COLO668 (cell line): ENCODE results near the gene CPXM2.

Source experiments
- DNase-seq: peaks from one replicate; lab custom pipeline; 2025; ENCODE audit not compliant: unreplicated experiment; lab: John Stamatoyannopoulos, UW

Gene CPXM2

DNA sequence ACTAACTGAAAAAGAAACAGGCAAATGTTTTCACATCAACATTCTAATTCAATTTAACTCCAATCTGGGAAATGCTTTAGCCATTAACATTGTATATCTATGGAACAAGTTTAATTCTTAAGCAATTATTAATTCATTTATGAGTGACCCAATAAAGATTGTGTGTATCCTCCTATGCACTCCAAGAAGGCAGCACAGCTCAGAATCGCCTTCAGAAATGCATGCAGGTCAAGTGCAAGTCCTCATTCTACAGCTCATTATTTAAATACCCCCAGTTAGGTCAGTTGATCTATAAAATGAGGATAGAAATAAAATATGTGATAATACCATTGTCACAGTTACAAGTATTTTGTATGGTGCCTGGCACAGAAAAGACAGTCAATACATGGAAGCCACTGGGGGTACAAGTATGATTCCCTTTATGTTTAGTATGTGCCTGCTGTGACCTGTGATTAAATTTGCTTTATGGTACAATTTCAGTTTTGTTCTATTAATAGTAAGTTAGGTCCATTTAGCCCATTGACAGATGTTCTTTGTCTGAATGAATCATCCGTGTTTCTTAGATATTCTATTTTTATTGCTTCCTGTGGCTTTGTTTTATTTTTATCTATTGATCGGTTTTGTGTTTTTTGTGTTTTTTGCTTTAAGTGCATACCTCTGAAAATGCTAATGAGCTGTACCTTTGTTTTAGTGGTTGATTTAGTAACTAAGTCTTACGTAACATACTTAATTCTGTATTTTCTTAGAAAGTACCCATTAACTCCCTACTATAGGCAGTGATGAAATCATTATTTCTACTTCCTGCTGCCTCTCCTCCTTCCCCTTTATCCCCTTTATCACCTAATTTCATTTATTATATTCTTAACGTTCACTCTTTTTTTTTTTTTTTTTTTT lies 42.8 kb downstream of the CPXM2 start:
- DNase-seq = no peak

DNA sequence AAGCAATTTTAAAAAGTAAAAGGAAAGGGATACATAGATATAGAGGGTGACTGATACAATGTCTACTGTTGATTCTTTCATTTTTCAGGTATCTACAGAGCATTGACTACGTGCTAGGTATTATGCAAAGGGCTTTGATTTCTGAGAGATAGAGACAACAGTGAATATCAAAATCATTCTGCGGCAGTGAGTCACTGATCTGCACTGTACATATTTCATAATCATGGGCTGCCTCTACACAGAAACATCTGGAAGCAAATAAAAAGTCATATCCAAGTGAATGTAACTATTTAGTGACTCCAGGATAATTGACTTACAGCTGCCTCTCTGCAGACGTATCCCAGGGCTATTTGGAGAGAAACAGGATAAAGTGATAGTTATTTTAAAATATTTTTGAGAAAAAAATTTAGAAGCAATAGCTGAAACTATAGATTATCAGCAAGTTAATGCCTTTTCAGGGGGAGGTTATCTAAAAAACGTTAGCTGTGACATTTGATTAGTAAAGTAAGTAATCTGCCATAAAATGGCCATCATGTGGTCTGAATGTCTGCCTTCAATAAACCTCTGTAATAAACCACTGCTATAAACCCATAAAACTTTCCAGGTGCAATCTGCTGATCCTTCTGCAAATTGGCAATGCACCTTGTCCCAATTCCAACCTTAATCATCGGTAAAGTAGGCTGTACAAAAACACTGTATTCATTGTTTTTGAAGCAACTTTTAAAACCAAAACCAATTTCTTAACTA lies 43.7 kb downstream of the CPXM2 start:
- DNase-seq = no peak

DNA sequence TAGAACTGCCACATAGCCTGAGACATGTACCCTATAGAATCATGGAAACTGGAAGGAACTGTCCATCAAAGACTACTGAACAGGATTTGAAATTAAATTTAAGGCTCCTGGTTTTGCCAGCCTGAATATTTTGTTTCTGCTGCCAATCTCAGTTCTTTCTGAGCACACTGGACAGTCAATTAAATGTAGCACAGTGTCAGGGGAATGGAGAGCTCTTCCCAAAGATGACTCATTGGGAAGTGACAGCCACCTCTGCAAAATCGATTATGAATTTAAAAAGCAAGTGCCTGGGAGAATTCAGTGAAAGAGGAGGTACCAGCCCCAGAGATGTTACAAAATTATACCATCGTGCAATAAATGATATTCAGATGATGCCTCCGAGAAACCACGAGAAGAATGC lies 47.8 kb downstream of the CPXM2 start:
- no peak for DNase-seq

DNA sequence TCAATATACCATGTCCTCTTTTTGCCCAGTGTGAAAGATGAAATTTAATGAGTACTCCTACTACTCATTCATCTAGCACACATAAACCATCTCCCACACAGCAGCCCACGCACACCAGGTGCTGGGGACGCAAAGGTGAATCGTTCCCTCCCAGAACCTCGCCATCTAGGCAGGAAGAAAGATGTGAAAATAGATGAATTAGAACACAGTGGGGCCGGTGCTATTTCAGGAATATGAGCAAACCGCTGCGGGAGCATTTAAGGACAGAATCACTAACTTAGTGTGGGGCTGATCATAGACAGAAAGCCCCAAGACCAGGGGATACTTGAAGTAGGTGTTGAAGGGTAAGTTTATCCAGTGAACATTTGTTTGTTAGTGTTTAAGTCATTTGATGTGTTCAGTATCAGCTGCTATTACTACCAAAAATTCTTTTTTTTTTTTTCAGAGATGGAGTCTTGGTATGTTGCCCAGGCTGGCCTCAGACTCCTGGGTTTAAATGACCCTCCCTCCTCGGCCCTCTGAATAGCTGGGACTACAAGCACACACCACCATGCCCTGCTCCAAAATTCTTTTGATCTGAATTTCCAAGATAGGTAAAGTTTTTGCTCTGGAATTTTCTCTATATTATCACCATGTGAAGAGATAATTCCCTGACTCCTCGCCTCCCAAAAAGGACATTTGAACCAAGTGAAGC lies 48.8 kb downstream of the CPXM2 start:
- no peak for DNase-seq

DNA sequence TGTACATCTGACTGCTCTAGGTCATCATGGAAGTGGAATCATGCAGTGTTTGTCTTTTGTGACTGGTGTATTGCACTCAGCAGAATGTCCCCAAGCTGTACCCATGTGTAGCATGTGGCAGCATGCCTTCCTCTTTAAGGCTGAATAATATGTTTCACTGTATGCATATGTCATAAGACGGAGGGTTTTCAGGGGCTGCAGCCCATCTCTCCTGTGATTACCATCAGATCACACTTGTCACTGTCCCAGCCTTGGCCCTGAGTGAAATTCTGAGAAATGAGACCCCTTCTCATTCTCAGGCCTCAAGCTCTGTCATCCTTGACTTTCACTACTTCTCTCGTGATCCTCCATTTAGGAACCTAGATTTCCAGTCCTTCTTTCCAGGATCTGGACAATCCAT lies 50.0 kb downstream of the CPXM2 start:
- no peak for DNase-seq

DNA sequence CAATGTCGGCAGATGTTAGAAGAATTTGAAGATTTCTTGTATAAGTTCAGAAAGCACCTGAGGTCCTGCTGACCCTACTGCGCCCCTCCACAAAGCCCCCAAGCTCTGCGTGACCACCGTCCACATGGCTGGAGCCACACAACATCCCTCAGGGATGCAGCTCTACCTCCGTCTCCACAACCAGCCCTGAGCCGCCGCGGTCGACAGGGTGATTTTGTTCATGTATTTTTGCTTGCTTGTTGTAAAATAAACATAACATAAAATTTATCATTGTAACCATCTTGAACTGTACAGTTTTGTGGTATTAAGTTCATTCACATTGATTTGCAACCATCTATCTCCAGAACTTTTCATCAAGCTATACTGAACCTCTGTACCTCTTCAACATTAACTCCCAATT lies 50.5 kb downstream of the CPXM2 start:
- DNase-seq = no peak

DNA sequence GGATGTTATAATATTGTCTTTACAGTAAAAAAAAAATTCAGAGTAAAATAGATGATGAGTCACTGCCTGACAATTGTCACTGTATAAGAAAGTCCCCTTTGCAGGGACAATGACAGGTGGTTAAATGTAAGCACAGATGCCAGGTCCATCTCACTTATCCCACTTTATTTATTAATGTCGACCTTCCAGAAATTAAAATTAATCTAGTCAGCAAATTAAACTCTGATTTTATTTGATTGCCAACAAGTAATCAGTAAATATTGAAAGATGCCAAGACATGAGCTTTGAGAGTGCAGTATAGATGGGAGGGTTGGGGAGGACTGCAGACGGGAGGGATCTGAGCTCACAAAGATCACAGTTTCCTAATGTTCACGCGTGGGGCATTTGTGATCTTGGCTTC lies 50.9 kb downstream of the CPXM2 start:
- no peak for DNase-seq

DNA sequence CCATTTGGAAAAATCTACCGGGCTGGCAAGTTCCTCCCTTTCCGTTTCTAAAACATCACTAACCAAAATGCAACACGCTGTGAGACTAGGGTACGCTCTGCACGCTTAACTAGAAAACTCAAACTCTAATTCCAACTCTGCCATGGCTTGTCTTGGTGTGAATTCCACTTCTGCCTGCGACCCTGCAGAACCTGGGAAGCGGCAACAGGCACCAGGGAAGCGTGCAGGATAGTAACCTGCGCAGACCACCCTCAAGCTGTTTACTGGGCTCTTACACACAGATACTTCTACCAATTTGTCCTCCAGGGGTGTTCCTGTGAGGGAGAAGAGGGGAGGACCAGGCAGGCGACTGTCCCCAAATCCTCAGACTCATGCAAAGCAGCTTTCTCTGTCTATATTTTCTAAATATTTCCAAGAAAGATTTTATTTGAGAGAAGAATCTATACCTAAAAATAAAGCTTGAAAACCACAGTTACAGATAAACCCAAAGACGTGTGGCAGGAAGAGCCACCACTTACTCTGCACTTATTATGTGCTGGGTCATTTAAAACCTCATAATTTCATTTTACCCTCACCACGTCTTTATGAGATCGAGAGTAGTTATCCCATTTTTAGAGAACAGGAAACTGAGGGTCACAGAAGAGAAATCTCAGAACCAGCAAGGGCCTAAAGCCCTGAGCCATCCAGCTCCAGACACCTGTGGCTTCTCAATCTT lies 52.9 kb downstream of the CPXM2 start:
- DNase-seq = no peak

DNA sequence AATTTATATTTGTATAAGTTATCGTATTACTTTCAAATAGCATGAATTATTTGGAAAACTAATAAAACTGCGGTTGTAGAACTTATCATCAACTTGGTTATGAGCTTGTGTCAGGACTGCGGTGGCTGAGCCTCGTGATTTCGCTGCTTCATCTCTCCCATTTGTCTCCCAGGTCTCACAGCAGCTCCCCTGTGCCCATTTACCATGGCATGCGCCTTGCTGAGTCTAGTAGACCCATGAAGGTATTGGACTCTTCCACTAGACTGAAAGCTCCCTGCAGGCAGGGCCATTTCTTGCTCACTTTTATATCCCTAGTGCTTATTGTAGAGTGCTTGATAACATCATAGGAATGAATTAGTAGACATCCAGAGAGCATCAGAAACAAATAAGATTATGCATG lies 53.9 kb downstream of the CPXM2 start:
- DNase-seq = no peak

DNA sequence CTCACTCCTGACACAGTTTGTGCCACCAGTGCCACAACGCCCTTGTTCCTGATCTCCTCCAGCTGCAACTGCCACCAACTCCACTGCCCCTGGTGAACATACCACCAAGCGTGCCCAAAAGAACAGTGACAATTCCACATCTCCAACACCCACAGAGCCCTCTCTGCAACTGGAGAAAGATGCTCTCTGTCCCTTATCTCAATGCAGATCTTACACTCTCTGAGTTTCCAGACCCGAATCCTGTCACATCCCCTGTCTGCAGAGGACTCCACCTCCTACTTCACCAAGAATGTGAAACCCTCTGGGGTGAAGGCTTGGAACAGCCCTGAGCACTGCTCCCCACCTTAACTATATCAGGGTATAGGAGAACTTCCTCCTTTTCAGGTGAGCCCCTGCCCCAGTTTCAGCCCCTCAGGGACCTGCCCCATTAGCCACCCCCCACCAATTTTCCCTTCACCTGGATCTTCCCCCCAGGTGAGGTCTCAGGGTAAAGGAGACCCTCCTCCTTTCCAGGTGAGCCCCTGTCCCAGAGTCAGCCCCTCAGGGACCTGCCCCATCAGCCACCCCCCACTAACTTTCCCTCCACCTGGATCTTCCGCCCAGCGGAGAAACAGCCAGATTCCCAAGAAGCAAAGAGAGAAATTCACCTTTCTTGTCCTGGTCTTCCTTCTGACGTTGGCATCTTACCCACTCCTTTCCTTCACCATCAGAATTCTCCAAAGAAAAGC lies 55.0 kb downstream of the CPXM2 start:
- no peak for DNase-seq

DNA sequence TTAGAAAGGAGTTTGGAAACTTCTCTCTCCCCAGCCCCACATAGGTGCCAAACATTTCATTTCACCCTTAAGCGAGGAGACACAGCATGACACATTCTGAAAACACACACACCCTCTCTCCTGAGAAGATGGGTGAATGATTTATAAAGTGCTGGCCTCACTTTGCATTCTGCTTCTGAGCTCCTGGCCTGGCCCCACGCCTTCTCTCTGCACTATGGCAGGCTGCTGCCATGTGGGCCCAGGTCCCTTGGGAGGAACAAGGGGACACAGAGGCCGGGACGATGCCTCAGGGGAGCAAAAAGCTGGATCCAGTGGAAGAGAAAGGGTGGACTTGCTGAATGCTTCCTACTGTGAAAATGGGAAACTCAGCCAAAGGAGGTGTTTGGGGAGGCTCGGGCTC lies 56.0 kb downstream of the CPXM2 start:
- no peak for DNase-seq

DNA sequence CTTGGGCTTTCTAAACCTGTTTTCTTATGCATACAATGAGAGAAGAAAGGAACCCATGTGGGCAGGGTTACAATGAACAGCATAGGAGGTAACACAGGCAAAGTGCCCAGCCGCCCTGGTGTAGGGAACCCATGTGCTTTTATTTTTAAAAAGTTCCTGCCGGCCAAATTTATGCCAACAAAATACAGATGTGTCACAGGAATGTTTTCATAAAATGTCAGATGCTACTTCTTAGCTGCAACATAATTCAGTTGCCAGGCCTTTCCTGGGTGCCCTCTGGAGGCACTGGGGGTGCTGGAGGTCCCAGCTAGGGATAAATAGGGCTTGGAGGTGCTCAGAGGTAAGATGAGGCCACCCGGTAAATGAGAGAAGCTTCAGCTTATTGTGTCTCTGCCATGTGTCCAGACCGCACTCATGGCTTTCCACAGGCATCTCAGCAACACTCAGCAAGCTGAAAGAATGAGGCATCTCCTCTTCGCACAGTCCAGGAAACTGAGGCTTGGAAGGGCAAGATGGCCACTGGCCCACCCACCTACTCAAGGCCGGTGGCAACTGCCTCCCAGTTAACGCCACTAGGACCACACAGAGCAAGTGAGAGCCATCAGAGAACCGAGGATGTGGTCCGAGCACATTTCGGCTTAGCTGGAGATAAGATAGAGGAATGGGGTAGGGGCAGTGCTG lies 58.3 kb downstream of the CPXM2 start:
- DNase-seq = no peak

DNA sequence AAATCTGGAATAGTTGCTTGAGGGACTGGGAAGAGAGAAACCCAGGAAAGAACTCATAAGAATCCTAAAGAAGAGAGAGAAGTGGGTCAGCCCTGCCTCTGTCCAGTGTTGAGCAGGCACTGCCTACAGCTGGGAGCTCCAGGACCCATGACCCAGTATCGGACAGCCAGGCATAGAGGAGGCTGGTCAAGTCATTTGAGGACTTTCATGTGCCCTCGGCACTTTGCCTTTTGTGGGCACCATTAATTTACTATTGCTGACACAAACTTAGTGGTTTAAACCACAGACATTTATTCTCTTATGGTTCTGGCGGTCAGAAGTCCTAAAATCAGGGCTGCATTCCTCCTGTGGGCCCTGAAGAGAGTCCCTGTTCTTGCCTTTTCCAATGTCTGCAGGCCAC lies 60.3 kb downstream of the CPXM2 start:
- no peak for DNase-seq

DNA sequence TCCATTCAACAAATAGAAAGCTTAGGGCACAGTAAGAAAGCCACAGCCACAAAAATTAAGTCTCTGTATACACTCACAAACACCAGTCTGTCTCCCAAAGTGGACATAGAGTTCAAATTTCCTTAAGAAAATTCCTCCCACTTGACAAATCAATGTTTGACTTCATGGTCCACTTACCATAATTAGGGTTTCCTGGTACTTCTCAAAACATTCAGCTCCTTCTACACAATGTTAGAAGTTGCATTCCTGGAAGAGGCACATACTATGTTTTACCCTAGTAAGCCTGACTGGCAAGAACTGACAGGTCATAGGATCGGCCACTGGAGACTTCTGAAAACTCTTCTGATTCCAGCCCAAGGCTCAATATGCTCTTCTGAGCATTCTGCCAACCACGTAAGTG lies 70.5 kb downstream of the CPXM2 start:
- no peak for DNase-seq

DNA sequence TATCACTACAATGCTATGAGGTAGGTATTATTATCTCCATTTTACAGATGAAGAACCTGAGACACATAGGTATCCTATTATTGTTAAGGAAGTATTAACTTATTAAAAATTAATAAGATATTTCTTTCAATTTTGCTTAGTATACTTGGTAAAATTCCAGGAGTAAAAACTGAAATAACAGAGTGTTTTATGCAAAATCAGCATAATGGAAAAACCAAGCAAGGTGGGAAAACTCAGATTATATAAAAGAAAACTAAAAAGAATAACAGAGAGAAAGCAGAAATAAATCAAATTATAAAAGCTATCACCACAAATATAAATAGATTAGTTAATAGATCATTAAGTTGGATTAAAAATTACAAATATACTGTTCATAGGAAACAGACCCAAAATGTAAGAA lies 82.0 kb downstream of the CPXM2 start:
- no peak for DNase-seq

DNA sequence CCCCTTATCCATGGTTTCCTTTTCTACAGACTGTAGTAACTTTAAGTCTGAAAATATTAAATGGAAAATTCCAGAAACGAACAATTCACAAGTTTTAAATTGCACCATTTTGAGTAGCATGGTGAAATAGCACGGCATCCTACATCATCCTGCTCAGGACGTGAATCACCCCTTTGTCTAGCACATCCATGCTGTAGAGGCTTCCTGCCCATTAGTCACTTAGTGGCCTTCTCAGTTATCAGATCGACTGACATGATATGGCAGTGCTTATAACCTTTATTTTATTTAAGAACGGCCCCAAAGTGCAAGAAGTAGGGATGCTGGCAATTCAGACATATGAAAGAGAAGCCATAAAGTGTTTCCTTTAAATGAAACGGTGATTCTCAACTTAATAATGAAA lies 82.7 kb downstream of the CPXM2 start:
- DNase-seq = no peak

DNA sequence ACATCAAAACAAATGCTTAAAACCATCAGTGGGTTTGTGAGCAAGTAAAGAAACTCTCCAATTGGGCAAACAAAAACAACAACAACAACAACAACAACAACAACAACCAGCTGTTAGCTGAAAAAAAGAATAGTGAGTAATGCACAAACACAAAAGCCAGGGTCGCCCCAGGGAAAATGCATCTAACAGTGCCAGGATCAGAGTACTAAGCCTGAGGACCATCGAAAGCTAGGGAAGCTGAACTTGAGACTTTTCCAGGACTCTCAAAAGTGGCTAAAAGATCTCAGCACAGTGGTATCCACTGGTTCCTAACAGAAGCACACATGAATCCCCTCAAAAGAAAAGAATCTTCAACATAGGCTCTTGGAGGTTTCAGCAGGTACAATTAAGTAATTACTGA lies 83.3 kb downstream of the CPXM2 start:
- no peak for DNase-seq

DNA sequence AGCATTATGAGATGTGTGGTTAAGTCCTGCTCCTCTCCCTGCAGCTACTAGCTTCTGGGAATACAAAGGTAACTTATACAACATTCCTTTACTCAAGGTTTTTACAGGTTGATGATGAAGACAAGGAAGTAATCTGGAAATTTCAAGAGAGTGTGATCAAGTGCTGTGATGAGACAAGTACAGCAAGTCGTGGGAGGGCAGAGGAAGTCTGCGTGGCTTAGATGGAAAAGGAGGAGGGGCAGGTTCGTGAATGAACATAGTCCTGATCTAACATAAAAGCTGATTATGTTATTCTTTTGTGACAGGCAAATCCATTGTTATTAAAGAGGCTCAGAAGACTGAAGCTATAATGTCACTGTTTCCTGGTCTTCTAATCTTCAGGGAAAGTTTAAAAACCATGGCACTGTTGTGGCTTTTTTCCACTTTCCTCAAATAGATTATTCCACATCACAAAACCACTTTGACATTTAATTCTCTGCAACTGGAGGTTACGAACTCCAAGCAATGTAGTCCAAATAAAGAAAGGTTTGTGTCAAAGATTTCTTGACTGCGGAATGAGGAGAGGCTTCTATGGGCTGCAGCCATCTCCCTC lies 84.1 kb downstream of the CPXM2 start:
- DNase-seq = no peak

DNA sequence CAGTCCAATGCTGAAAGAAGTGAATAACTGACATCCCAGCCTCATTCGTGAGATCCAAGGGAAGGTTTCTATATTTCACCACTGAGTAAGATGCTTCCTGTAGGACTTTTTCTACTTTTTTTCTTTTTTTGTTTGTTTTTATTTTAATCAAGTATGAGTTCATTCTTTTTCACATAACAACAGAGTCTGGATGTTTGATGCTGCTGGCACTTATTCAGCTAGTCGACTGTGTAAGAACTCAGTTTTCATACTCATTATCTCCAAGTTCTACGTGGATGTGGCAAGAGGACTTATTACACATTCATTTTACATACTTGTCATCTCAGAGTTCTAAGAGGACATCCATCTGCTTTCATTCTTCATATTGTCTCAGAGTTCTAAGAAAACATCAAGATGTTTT lies 86.9 kb downstream of the CPXM2 start:
- DNase-seq = no peak

DNA sequence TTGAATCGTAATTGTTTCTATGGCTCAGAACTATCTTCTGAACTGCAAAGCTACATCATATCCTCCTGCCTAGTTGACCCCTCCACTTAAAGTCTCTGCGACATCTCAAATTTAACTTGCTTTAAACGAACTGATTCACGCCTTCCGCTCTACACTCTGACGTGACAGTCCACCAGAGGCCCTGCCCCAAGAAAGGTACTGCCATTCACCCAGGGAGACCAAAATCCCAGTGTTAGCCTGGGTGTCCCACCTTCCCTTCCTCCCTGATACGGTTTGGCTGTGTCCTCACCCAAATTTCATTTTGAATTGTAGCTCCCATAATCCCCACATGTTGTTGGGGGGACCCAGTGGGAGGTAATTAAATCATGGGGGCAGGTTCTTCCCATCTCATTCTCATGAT lies 90.8 kb downstream of the CPXM2 start:
- DNase-seq = no peak
